Measurements from ENCODE around the gene KCNIP2.
"Not testable (repeated sequence)": the region's sequence is repeated elsewhere in the genome, so short reads cannot be mapped to it uniquely, and the experiment has no call there.

The KCNIP2 gene

DNA sequence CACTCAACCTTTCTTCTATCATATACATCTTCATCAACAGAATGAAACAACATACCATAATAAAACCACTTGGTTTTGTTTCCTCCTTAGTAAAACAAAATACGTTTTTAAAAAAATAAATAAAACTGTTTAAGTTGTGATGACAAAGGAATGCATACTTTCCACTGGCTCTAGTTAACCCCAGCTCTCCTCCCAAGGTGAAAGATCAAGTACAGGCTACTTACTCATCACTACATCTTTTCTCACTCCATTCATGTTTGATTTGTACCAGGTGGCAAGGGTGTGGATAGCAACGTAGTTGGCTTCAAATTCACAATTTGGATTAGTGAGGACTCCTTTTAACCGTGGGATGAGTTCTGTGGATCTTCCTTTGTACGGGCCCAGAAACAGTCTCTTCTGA, 40.1 kb downstream of the KCNIP2 start:
- Histone ChIP-seq H3K9me3 (no peaks in the 10 kb centered on the region), H3K36me3 (peaks cover 74% of the 10 kb centered on the region), H3K27me3 (no peaks in the 10 kb centered on the region), H3K4me3 (ENCODE audit: low read depth, low read length) (no peak overlapping the region), H3K4me1 (no peaks in the 10 kb centered on the region)
- no peak for DNase-seq
- TF ChIP-seq, protein P1, sequence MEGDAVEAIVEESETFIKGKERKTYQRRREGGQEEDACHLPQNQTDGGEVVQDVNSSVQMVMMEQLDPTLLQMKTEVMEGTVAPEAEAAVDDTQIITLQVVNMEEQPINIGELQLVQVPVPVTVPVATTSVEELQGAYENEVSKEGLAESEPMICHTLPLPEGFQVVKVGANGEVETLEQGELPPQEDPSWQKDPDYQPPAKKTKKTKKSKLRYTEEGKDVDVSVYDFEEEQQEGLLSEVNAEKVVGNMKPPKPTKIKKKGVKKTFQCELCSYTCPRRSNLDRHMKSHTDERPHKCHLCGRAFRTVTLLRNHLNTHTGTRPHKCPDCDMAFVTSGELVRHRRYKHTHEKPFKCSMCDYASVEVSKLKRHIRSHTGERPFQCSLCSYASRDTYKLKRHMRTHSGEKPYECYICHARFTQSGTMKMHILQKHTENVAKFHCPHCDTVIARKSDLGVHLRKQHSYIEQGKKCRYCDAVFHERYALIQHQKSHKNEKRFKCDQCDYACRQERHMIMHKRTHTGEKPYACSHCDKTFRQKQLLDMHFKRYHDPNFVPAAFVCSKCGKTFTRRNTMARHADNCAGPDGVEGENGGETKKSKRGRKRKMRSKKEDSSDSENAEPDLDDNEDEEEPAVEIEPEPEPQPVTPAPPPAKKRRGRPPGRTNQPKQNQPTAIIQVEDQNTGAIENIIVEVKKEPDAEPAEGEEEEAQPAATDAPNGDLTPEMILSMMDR (IDR thresholded peaks at IDR 0.05; ENCODE audit: low read depth, low read length), result no peak

DNA sequence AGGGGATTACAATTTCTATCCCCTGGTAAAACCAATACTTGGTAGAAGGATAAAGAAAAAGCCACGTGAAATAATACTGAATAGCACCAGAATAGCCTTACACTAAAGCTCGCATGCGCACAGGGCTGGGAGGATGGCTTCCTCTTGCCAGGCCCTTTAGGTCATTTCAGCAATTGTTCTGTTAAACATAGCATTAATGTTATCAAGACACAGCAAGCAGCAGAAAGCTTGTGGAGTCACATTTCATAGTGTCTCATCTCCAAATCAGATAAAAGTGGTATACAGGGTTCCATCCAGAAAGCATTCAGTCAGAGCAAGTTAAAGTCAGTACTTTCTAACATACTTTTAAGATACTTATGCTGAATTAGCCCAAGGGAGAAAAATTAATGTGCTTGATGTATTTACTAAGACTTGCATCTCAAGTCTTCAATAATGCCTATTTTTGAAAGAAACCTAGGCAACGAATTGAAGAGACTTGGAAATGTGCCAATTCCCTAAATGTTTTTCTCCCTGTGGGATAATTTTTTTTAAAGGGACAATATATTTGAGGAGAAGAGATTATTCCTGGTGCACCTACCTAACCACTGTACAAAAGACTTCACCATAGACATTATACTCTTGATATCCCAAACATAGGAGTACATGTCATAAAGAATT, 46.1 kb downstream of the KCNIP2 start:
- H3K27me3 ChIP-seq, result no peaks in the 10 kb centered on the region
- no peaks in the 10 kb centered on the region; the same call in 1 of the 2 replicates for H3K4me1 ChIP-seq
- DNase-seq, result no peak
- TF ChIP-seq, protein P1 (IDR thresholded peaks at IDR 0.05; ENCODE audit: low read depth, low read length), result no peak
- H3K36me3 ChIP-seq, result peaks cover 89% of the 10 kb centered on the region
- H3K4me3 ChIP-seq (ENCODE audit: low read depth, low read length), result no peak overlapping the region
- no peaks in the 10 kb centered on the region for H3K9me3 ChIP-seq

GRCh38 chr10:101793526-101793925, 50.1 kb downstream of the KCNIP2 start:
- no peak for DNase-seq
- TF ChIP-seq, protein P1 (IDR thresholded peaks at IDR 0.05; ENCODE audit: low read depth, low read length), result no peak
- H3K27me3 ChIP-seq, result no peaks in the 10 kb centered on the region
- H3K9me3 ChIP-seq, result no peaks in the 10 kb centered on the region
- no peak overlapping the region for H3K4me3 ChIP-seq (ENCODE audit: low read depth, low read length)
- H3K4me1 ChIP-seq, result no peaks in the 10 kb centered on the region; the same call in 1 of the 2 replicates
- peaks cover 93% of the 10 kb centered on the region for H3K36me3 ChIP-seq

DNA sequence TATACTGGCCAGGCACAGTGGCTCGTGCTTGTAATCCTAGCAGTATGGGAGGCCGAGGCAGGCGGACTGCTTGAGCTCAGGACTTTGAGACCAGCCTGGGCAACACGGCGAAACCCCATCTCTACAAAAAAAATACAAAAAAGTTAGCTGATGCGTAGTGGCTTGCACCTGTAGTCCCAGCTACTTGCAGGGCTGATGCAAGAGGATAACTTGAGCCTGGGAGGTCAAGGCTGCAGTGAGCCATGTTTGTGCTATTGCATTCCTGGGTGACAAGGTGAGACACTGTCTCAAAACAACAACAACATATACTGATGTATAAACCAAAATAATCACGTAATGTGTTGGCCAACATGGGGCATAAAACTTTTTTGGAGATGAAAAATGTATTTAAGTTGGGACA, 53.9 kb downstream of the KCNIP2 start:
- Histone ChIP-seq H3K36me3 (peaks cover 75% of the 10 kb centered on the region), H3K4me3 (ENCODE audit: low read depth, low read length) (no peak overlapping the region), H3K27me3 (no peaks in the 10 kb centered on the region), H3K9me3 (no peaks in the 10 kb centered on the region), H3K4me1 (peaks cover 3% of the 10 kb centered on the region; the same call in 1 of the 2 replicates)
- no peak for DNase-seq
- TF ChIP-seq, protein P1 (IDR thresholded peaks at IDR 0.05; ENCODE audit: low read depth, low read length), result no peak

GRCh38 chr10:101789231-101789630, 54.4 kb downstream of the KCNIP2 start:
- H3K36me3 ChIP-seq, result peaks cover 70% of the 10 kb centered on the region
- not testable (repeated sequence) for H3K9me3 ChIP-seq, H3K27me3 ChIP-seq

GRCh38 chr10:101785801-101786200, 57.8 kb downstream of the KCNIP2 start:
- no peak overlapping the region for H3K4me3 ChIP-seq (ENCODE audit: low read depth, low read length)
- H3K27me3 ChIP-seq, result no peaks in the 10 kb centered on the region
- TF ChIP-seq, protein P1 (IDR thresholded peaks at IDR 0.05; ENCODE audit: low read depth, low read length), result no peak
- DNase-seq, result no peak
- no peaks in the 10 kb centered on the region for H3K9me3 ChIP-seq
- peaks cover 39% of the 10 kb centered on the region for H3K36me3 ChIP-seq
- H3K4me1 ChIP-seq, result peaks cover 5% of the 10 kb centered on the region

More at GRCh38 chr10:101789231-101789630, 54.4 kb downstream of the KCNIP2 start:
- DNase-seq; H3K4me3 ChIP-seq (ENCODE audit: low read depth, low read length); H3K4me1 ChIP-seq: not testable (repeated sequence)
